Measurements from ENCODE around the gene DENND4C.

DENND4C gene

DNA sequence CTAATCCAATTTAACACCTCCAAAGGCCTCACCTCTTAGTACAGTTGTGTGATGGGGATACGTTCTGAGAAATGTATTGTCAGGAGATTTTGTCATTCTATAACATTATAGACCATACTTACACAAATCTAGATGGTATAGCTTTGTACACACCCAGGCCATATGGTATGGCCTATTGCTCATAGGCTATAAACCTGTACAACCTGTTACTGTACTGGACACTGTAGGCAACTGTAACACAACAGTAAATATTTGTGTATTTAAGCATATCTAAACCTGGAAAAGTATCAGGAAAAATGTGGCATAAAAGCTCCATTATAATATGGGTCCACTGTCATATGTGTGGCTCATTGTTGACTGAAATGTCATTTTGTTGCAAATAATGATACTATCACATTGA is 190.4 kb downstream of the DENND4C start:
- no peak for DNase-seq
